B cell (primary cell): ENCODE results near the gene PLA2G4D. TPM values are rescaled to one million over a fixed set of nuclear protein-coding genes. Genes with fewer than 3 reads are reported as not detected.

Experiments
- ATAC-seq: fragments of 200-7000 bp; cut with Tn5 transposase; one replicate; pipeline ENCODE4 v1.10.0; 2021; ENCODE audit warnings: low read depth, mild to moderate bottlenecking, moderate number of reproducible peaks, moderate library complexity
- CTCF ChIA-PET: fragments of 350-600 bp; sonication (Branson Sonifier 250); formaldehyde crosslinking; loops from one replicate; lab custom pipeline; 2021; ENCODE audit warnings: antibody characterized with exemption, inconsistent platforms; lab: Charles Lee
- POLR2A ChIA-PET: fragments of 350-600 bp; sonication (Branson Sonifier 250); formaldehyde crosslinking; loops from one replicate; lab custom pipeline; 2021; ENCODE audit warnings: antibody characterized with exemption; lab: Charles Lee
- DNase-seq: peaks from one replicate; pipeline ENCODE4 v3.0.0; 2013
- H2AFZ ChIP-seq: 2 replicates; pipeline ENCODE4 v1.6.1; 2012; ENCODE audit warnings: mild to moderate bottlenecking, low read depth, low read length; ENCODE audit not compliant: insufficient read depth, poor library complexity, severe bottlenecking
- H3K27ac ChIP-seq, 2 donors: 1 replicate in 1 of 2; 2 replicates in 1 of 2; pipeline ENCODE4 v1.5.1; 2012 to 2013; ENCODE audit warnings: low read length in 2 of 2, mild to moderate bottlenecking in 2 of 2, moderate library complexity in 1 of 2
- H3K27me3 ChIP-seq, 4 experiments: fragments of 200-600 bp in 1 of 4; sonication (generic) in 1 of 4; replicated peaks in 1 of 4; 1 replicate in 2 of 4; 2 replicates in 2 of 4; pipeline versions ENCODE4 v1.6.1 to v1.7.0; 2013 to 2016; ENCODE audit warnings: low read length in 3 of 4, mild to moderate bottlenecking in 2 of 4, mixed read lengths in 1 of 4, moderate library complexity in 1 of 4; ENCODE audit not compliant: insufficient read depth in 4 of 4, control insufficient read depth in 3 of 4; ENCODE audit errors: control extremely low read depth in 1 of 4
- H3K36me3 ChIP-seq, 2 experiments: replicated peaks in 1 of 2; 1 replicate in 1 of 2; 2 replicates in 1 of 2; pipeline versions ENCODE4 v1.6.1 to v1.7.1; 2013; ENCODE audit warnings: low read length in 1 of 2; ENCODE audit not compliant: insufficient read depth in 2 of 2, control insufficient read depth in 1 of 2; ENCODE audit errors: control extremely low read depth in 1 of 2, extremely low read depth in 1 of 2
- H3K4me1 ChIP-seq, 2 donors: fragments of 200-600 bp in 1 of 2; sonication (generic) in 1 of 2; 1 replicate in 1 of 2; 2 replicates in 1 of 2; pipeline versions ENCODE4 v1.5.1 to v1.6.1; 2013 to 2017; ENCODE audit warnings: low read length in 2 of 2; ENCODE audit not compliant: control insufficient read depth in 2 of 2, insufficient read depth in 2 of 2
- H3K4me2 ChIP-seq: replicated peaks from 2 replicates; pipeline ENCODE3; 2012; ENCODE audit warnings: mild to moderate bottlenecking, low read depth, low read length; ENCODE audit not compliant: poor library complexity, severe bottlenecking
- H3K4me3 ChIP-seq, 5 experiments: fragments of 200-600 bp in 1 of 5; sonication (generic) in 1 of 5; 1 replicate in 3 of 5; 2 replicates in 2 of 5; pipeline versions ENCODE4 v1.5.1 to v1.7.0; 2011 to 2016; ENCODE audit warnings: low read length in 4 of 5, mild to moderate bottlenecking in 4 of 5, low read depth in 2 of 5, control low read depth in 1 of 5, moderate library complexity in 1 of 5; ENCODE audit not compliant: insufficient read depth in 1 of 5; ENCODE audit errors: control extremely low read depth in 1 of 5, extremely low read depth in 1 of 5
- H3K79me2 ChIP-seq: fragments of 200-600 bp; sonication (generic); one replicate; pipeline ENCODE4 v1.6.0; 2016; ENCODE audit warnings: low read length; ENCODE audit not compliant: control insufficient read depth, insufficient read depth
- H3K9ac ChIP-seq: fragments of 200-600 bp; sonication (generic); 2 replicates; pipeline ENCODE4 v1.6.1; 2017; ENCODE audit warnings: mild to moderate bottlenecking, low read length, moderate library complexity
- H3K9me3 ChIP-seq, 3 donors: one replicate each; pipeline versions ENCODE4 v1.6.1 to v1.7.1; 2013; ENCODE audit warnings: low read length in 2 of 3; ENCODE audit not compliant: control insufficient read depth in 2 of 3, insufficient read depth in 1 of 3; ENCODE audit errors: control extremely low read depth in 1 of 3
- H4K20me1 ChIP-seq: 2 replicates; pipeline ENCODE4 v1.6.0; 2012; ENCODE audit warnings: mild to moderate bottlenecking, low read length; ENCODE audit not compliant: insufficient read depth, control insufficient read depth, poor library complexity, severe bottlenecking
- H3K27ac Mint-ChIP-seq: one replicate; pipeline ENCODE4 v1.8.0; 2021; ENCODE audit warnings: mixed read lengths
- H3K27me3 Mint-ChIP-seq: one replicate; pipeline ENCODE4 v1.8.0; 2021; ENCODE audit warnings: mixed read lengths
- H3K4me1 Mint-ChIP-seq: one replicate; pipeline ENCODE4 v1.8.0; 2021; ENCODE audit warnings: mixed read lengths
- H3K4me3 Mint-ChIP-seq: one replicate; pipeline ENCODE4 v1.8.0; 2021; ENCODE audit warnings: mixed read lengths
- H3K9me3 Mint-ChIP-seq: one replicate; pipeline ENCODE4 v1.8.0; 2022; ENCODE audit warnings: mixed read lengths; ENCODE audit not compliant: insufficient read depth
- CTCF ChIP-seq: fragments of 200-600 bp; IDR thresholded peaks from one replicate; pipeline ENCODE4 v1.8.0; 2022; ENCODE audit warnings: antibody characterized with exemption, mild to moderate bottlenecking
- EZH2 ChIP-seq: IDR thresholded peaks from 2 replicates; pipeline ENCODE4 v1.6.1; 2012; ENCODE audit warnings: borderline replicate concordance, low read depth, mild to moderate bottlenecking, moderate library complexity, low read length; ENCODE audit not compliant: insufficient read depth, poor library complexity, severe bottlenecking
- WGBS: methylation state at CpG from one replicate; pipeline ENCODE4 v1.1.5; 2013; ENCODE audit warnings: missing lambda C conversion rate; ENCODE audit not compliant: insufficient coverage; 5-methylcytosine and 5-hydroxymethylcytosine counted together
- intact Hi-C: fragments of 100-400 bp; cut with micrococcal nuclease; formaldehyde crosslinking; loops from one replicate; pipeline ENCODE4 v1.10.0; 2022
- polyA plus RNA-seq: library from polyadenylated mRNA; depleted of rRNA; stranded (reverse); fragments of >200 nt; gene quantifications from 2 replicates; pipeline ENCODE4 v1.2.3, GENCODE V29; 2012
- total RNA-seq, 2 donors: library from RNA; stranded (reverse); fragments of 120-200 nt in 1 of 2; gene quantifications; 1 replicate in 1 of 2; 2 replicates in 1 of 2; pipeline versions ENCODE4 v1.2.3 to v1.2.4, GENCODE V29; 2013 to 2022

Gene PLA2G4D
- total and polyA plus RNA-seq, 2 donors (not counting 1 experiment from before 2014, with no cell fraction given), result not detected

- Mint-ChIP-seq H3K27me3 (peaks cover 4% of the 10 kb centered on the region), H3K4me1 (peaks cover 29% of the 10 kb centered on the region), H3K4me3 (no peak overlapping the region), H3K9me3 (no peaks in the 10 kb centered on the region), H3K27ac (no peak overlapping the region)
- Histone ChIP-seq H3K4me3 (no peak overlapping the region), H4K20me1 (no peaks in the 10 kb centered on the region), H3K36me3 (no peaks in the 10 kb centered on the region), H2AFZ (no peak overlapping the region), H3K27ac (no peak overlapping the region), H3K27me3 (peaks cover 0 to 3% (median 0%) of the 10 kb centered on the region in 4 experiments), H3K9ac (no peak overlapping the region), H3K9me3 (peaks cover 0 to 4% (median 0%) of the 10 kb centered on the region in 3 donors), H3K79me2 (no peaks in the 10 kb centered on the region), H3K4me1 (peaks cover 16 to 32% of the 10 kb centered on the region in 2 donors), H3K4me2 (no peak overlapping the region)
- CTCF ChIA-PET, result no interaction called here
- ATAC-seq (no peak), DNase-seq (no peak)
- intact Hi-C loops, result no loop called here
- WGBS, result 74% methylated on average over 8 of the region's 8 CpGs
- POLR2A ChIA-PET, result no interaction called here
- no peak for TF ChIP-seq CTCF
- no peak for TF ChIP-seq EZH2
These were observed 56.7 kb downstream of the PLA2G4D start for GRCh38 chr15:42037656-42038055.

GRCh38 chr15:42036966-42037365 lies 57.4 kb downstream of the PLA2G4D start:
- Mint-ChIP-seq H3K27ac (no peak overlapping the region), H3K27me3 (peaks cover 4% of the 10 kb centered on the region), H3K4me1 (peaks cover 31% of the 10 kb centered on the region), H3K9me3 (no peaks in the 10 kb centered on the region), H3K4me3 (no peak overlapping the region)
- no peaks in the 10 kb centered on the region for H4K20me1 ChIP-seq
- H3K4me2 ChIP-seq, result no peak overlapping the region
- H3K9me3 ChIP-seq, result peaks cover 0 to 10% (median 0%) of the 10 kb centered on the region in 3 donors
- DNase-seq (no peak), ATAC-seq (no peak)
- no peak overlapping the region for H3K27ac ChIP-seq
- intact Hi-C loops, result no loop called here
- TF ChIP-seq EZH2, result no peak
- TF ChIP-seq CTCF, result no peak
- 91% methylated on average over 9 of the region's 9 CpGs for WGBS
- no peaks in the 10 kb centered on the region for H3K79me2 ChIP-seq
- POLR2A ChIA-PET, result no interaction called here
- H3K4me3 ChIP-seq, result no peak overlapping the region
- no peak overlapping the region for H3K9ac ChIP-seq
- H3K36me3 ChIP-seq, result no peaks in the 10 kb centered on the region
- H2AFZ ChIP-seq, result no peak overlapping the region
- H3K4me1 ChIP-seq, result peaks cover 16 to 32% of the 10 kb centered on the region in 2 donors
- CTCF ChIA-PET, result interaction anchor here (0.6 to 1.4 kb wide), 3 partner anchors 20 to 465 kb away, joined by 3 to 4 read pairs (median 3); no protein-coding TSS in a partner anchor
- H3K27me3 ChIP-seq, result peaks cover 0 to 3% (median 0%) of the 10 kb centered on the region in 4 experiments
